Measurements from ENCODE around the gene TRPM2. TPM values are rescaled to one million over a fixed set of nuclear protein-coding genes. Genes with fewer than 3 reads are reported as not detected.

TRPM2 gene
- total and polyA plus RNA-seq, 10 of the 15 experiments (the other 5 are each of a cell fraction or from before 2014, with no cell fraction given): 0.03 to 9.1 (median 2.6) TPM

GRCh38 chr21:44402323-44403105, 49.1 kb downstream of the TRPM2 start:
- TF ChIP-seq SREBF1 (IDR thresholded peaks at IDR 0.05; ENCODE audit: low read length) (no peak), YY1 (IDR thresholded peaks at IDR 0.05; ENCODE audit: low read depth, low read length) (no peak), CHD4 (IDR thresholded peaks at IDR 0.05) (no peak), ZBED1 (IDR thresholded peaks at IDR 0.05; ENCODE audit: borderline replicate concordance) (no peak), RAD21 (IDR thresholded peaks at IDR 0.05; ENCODE audit: insufficient read depth, low read depth, low read length) (no peak)
- in situ Hi-C loops (cut with MboI) (no loop called here), intact Hi-C loops (cut with micrococcal nuclease; ENCODE audit: unreplicated experiment) (no loop called here)
- no peak overlapping the region for H3K4me2 ChIP-seq (ENCODE audit: control insufficient read depth, insufficient read depth)
- H3K4me1 ChIP-seq (ENCODE audit: control insufficient read depth, insufficient read depth, low read length): no peaks in the 10 kb centered on the region
- POLR2A ChIA-PET: no interaction called here
- WGBS (ENCODE audit: insufficient coverage, insufficient replicate concordance, low lambda C conversion rate, missing lambda C conversion rate): 58% methylated on average over 17 of the region's 17 CpGs
- CTCF ChIA-PET: no interaction called here
- no TSS peak for BruUV-seq (replicated peaks)
- H3K9ac ChIP-seq (ENCODE audit: control insufficient read depth, insufficient read depth, low read length): no peak overlapping the region
- H3K36me3 ChIP-seq (ENCODE audit: control insufficient read depth in 2 of 2, insufficient read depth in 2 of 2, low read length in 1 of 2): no peaks in the 10 kb centered on the region
- no peaks in the 10 kb centered on the region for H4K20me1 ChIP-seq (ENCODE audit: control insufficient read depth, insufficient read depth)
- H3K79me2 ChIP-seq (ENCODE audit: control insufficient read depth, insufficient read depth, low read length): no peaks in the 10 kb centered on the region
- H3K4me3 ChIP-seq: no peak overlapping the region
- RAD21 ChIA-PET (ENCODE audit: unreplicated experiment): no interaction called here
- H3K9me3 ChIP-seq (replicated peaks; ENCODE audit: control insufficient read depth, insufficient read depth, low read length): no peaks in the 10 kb centered on the region; the same call in 2 of the 3 replicates
- FAIRE-seq: no peak
- no peaks in the 10 kb centered on the region for H3K27me3 ChIP-seq (replicated peaks in 1 of 2; ENCODE audit: control insufficient read depth in 2 of 2, insufficient read depth in 2 of 2, low read length in 1 of 2)
- no peak for ATAC-seq
- no peak for DNase-seq (ENCODE audit: low read depth, low spot score)
- SMC1A ChIA-PET (ENCODE audit: uncharacterized antibody, unreplicated experiment): no interaction called here
- H2AFZ ChIP-seq (ENCODE audit: control insufficient read depth, low read depth, low read length): no peak overlapping the region
- H3K27ac ChIP-seq (ENCODE audit: control insufficient read depth, insufficient read depth): no peak overlapping the region

- H3K27me3 ChIP-seq (replicated peaks in 1 of 2; ENCODE audit: control insufficient read depth in 2 of 2, insufficient read depth in 2 of 2, low read length in 1 of 2): no peaks in the 10 kb centered on the region
- no peak overlapping the region for H3K4me2 ChIP-seq (ENCODE audit: control insufficient read depth, insufficient read depth)
- ChIA-PET CTCF (no interaction called here), SMC1A (ENCODE audit: uncharacterized antibody, unreplicated experiment) (no interaction called here), POLR2A (no interaction called here), RAD21 (ENCODE audit: unreplicated experiment) (no interaction called here)
- no peaks in the 10 kb centered on the region for H4K20me1 ChIP-seq (ENCODE audit: control insufficient read depth, insufficient read depth)
- H2AFZ ChIP-seq (ENCODE audit: control insufficient read depth, low read depth, low read length): no peak overlapping the region
- no peaks in the 10 kb centered on the region for H3K36me3 ChIP-seq (ENCODE audit: control insufficient read depth in 2 of 2, insufficient read depth in 2 of 2, low read length in 1 of 2)
- no peak overlapping the region for H3K27ac ChIP-seq (ENCODE audit: control insufficient read depth, insufficient read depth)
- TF ChIP-seq ATF7 (IDR thresholded peaks at IDR 0.05; ENCODE audit: low read depth): no peak
- TF ChIP-seq SRF (IDR thresholded peaks at IDR 0.05; ENCODE audit: low read depth in 2 of 2, low read length in 2 of 2): no peak
- TF ChIP-seq PAX8 (IDR thresholded peaks at IDR 0.05): no peak
- no peak for TF ChIP-seq SIN3A (IDR thresholded peaks at IDR 0.05; ENCODE audit: low read depth, low read length)
- no peak for TF ChIP-seq RAD21 (IDR thresholded peaks at IDR 0.05; ENCODE audit: insufficient read depth, low read depth, low read length)
- TF ChIP-seq, protein P1, sequence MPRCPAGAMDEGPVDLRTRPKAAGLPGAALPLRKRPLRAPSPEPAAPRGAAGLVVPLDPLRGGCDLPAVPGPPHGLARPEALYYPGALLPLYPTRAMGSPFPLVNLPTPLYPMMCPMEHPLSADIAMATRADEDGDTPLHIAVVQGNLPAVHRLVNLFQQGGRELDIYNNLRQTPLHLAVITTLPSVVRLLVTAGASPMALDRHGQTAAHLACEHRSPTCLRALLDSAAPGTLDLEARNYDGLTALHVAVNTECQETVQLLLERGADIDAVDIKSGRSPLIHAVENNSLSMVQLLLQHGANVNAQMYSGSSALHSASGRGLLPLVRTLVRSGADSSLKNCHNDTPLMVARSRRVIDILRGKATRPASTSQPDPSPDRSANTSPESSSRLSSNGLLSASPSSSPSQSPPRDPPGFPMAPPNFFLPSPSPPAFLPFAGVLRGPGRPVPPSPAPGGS (IDR thresholded peaks at IDR 0.05; ENCODE audit: borderline replicate concordance, insufficient read depth, low read depth, low read length, poor library complexity, severe bottlenecking): peak; percentile 48
- TF ChIP-seq, protein P2, sequence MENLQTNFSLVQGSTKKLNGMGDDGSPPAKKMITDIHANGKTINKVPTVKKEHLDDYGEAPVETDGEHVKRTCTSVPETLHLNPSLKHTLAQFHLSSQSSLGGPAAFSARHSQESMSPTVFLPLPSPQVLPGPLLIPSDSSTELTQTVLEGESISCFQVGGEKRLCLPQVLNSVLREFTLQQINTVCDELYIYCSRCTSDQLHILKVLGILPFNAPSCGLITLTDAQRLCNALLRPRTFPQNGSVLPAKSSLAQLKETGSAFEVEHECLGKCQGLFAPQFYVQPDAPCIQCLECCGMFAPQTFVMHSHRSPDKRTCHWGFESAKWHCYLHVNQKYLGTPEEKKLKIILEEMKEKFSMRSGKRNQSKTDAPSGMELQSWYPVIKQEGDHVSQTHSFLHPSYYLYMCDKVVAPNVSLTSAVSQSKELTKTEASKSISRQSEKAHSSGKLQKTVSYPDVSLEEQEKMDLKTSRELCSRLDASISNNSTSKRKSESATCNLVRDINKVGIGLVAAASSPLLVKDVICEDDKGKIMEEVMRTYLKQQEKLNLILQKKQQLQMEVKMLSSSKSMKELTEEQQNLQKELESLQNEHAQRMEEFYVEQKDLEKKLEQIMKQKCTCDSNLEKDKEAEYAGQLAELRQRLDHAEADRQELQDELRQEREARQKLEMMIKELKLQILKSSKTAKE (IDR thresholded peaks at IDR 0.05; ENCODE audit: low read depth, poor library complexity, severe bottlenecking): no peak
- TF ChIP-seq NR2C2 (IDR thresholded peaks at IDR 0.05; ENCODE audit: borderline replicate concordance, control insufficient read depth, insufficient read length, low read depth): no peak
- 49% methylated on average over 3 of the region's 3 CpGs for WGBS (ENCODE audit: insufficient coverage, insufficient replicate concordance, low lambda C conversion rate, missing lambda C conversion rate)
- no peaks in the 10 kb centered on the region; the same call in 2 of the 3 replicates for H3K9me3 ChIP-seq (replicated peaks; ENCODE audit: control insufficient read depth, insufficient read depth, low read length)
- intact Hi-C loops (cut with micrococcal nuclease; ENCODE audit: unreplicated experiment): no loop called here
- ATAC-seq (no peak), DNase-seq (ENCODE audit: low read depth, low spot score) (no peak), FAIRE-seq (no peak)
- no peak overlapping the region for H3K4me3 ChIP-seq
- H3K9ac ChIP-seq (ENCODE audit: control insufficient read depth, insufficient read depth, low read length): no peak overlapping the region
- BruUV-seq (replicated peaks): no TSS peak
- H3K4me1 ChIP-seq (ENCODE audit: control insufficient read depth, insufficient read depth, low read length): no peaks in the 10 kb centered on the region
- H3K79me2 ChIP-seq (ENCODE audit: control insufficient read depth, insufficient read depth, low read length): no peaks in the 10 kb centered on the region
- in situ Hi-C loops (cut with MboI): no loop called here
Measured at GRCh38 chr21:44403106-44404020, 49.9 kb downstream of the TRPM2 start.
